Common myeloid progenitor, CD34-positive (primary cell): Measurements from ENCODE around the gene TBX4.

Experiments used
- CTCF ChIA-PET: fragments of 350-600 bp; sonication (Branson Sonifier 250); formaldehyde crosslinking; loops from one replicate; lab custom pipeline; 2021; ENCODE audit warnings: antibody characterized with exemption; lab: Charles Lee
- POLR2A ChIA-PET: fragments of 350-600 bp; sonication (Branson Sonifier 250); formaldehyde crosslinking; loops from one replicate; lab custom pipeline; 2021; ENCODE audit warnings: antibody characterized with exemption; lab: Charles Lee
- DNase-seq, 3 donors: peaks; one replicate each; pipeline versions ENCODE4 v3.0.0 to v3.0.0-alpha.2; 2013
- H3K27ac ChIP-seq, 2 experiments: 1 replicate in 1 of 2; 2 replicates in 1 of 2; pipeline ENCODE4 v1.7.0; 2013; ENCODE audit warnings: inconsistent platforms in 2 of 2, low read length in 2 of 2, mild to moderate bottlenecking in 2 of 2, low read depth in 1 of 2, moderate library complexity in 1 of 2; ENCODE audit not compliant: severe bottlenecking in 2 of 2, insufficient read depth in 1 of 2, poor library complexity in 1 of 2
- H3K27me3 ChIP-seq, 5 experiments: replicated peaks in 2 of 5; 1 replicate in 3 of 5; 2 replicates in 2 of 5; pipeline versions ENCODE4 v1.6.1 to v1.7.0; 2013; ENCODE audit warnings: low read length in 4 of 5, mild to moderate bottlenecking in 2 of 5, moderate library complexity in 2 of 5, inconsistent platforms in 1 of 5; ENCODE audit not compliant: insufficient read depth in 5 of 5, control insufficient read depth in 4 of 5
- H3K36me3 ChIP-seq, 4 experiments: 1 replicate in 2 of 4; 2 replicates in 2 of 4; pipeline versions ENCODE4 v1.6.1 to v1.7.0; 2013; ENCODE audit warnings: low read length in 3 of 4, control low read depth in 1 of 4, mild to moderate bottlenecking in 1 of 4; ENCODE audit not compliant: control insufficient read depth in 4 of 4, insufficient read depth in 4 of 4
- H3K4me1 ChIP-seq, 4 experiments: 1 replicate in 3 of 4; 2 replicates in 1 of 4; pipeline versions ENCODE4 v1.6.1 to v1.7.1; 2013; ENCODE audit warnings: low read length in 3 of 4, mild to moderate bottlenecking in 3 of 4, control low read depth in 1 of 4, inconsistent platforms in 1 of 4, moderate library complexity in 1 of 4; ENCODE audit not compliant: control insufficient read depth in 4 of 4, insufficient read depth in 4 of 4; ENCODE audit errors: control extremely low read depth in 1 of 4
- H3K4me3 ChIP-seq, 7 experiments: 1 replicate in 4 of 7; 2 replicates in 3 of 7; pipeline versions ENCODE4 v1.5.1 to v1.7.0; 2013; ENCODE audit warnings: mild to moderate bottlenecking in 7 of 7, low read length in 6 of 7, moderate library complexity in 6 of 7, inconsistent platforms in 2 of 7, low read depth in 2 of 7, control low read depth in 1 of 7; ENCODE audit not compliant: insufficient read depth in 4 of 7, control insufficient read depth in 1 of 7; ENCODE audit errors: extremely low read depth in 1 of 7
- H3K9me3 ChIP-seq, 5 experiments: 1 replicate in 4 of 5; 2 replicates in 1 of 5; pipeline versions ENCODE4 v1.6.1 to v1.7.1; 2013; ENCODE audit warnings: low read length in 4 of 5, mild to moderate bottlenecking in 2 of 5, inconsistent platforms in 1 of 5, low read depth in 1 of 5, moderate library complexity in 1 of 5; ENCODE audit not compliant: control insufficient read depth in 4 of 5, insufficient read depth in 2 of 5; ENCODE audit errors: control extremely low read depth in 1 of 5
- WGBS: methylation state at CpG from one replicate; pipeline ENCODE4 v1.1.5; 2013; ENCODE audit not compliant: insufficient coverage; 5-methylcytosine and 5-hydroxymethylcytosine counted together

Gene TBX4

DNA sequence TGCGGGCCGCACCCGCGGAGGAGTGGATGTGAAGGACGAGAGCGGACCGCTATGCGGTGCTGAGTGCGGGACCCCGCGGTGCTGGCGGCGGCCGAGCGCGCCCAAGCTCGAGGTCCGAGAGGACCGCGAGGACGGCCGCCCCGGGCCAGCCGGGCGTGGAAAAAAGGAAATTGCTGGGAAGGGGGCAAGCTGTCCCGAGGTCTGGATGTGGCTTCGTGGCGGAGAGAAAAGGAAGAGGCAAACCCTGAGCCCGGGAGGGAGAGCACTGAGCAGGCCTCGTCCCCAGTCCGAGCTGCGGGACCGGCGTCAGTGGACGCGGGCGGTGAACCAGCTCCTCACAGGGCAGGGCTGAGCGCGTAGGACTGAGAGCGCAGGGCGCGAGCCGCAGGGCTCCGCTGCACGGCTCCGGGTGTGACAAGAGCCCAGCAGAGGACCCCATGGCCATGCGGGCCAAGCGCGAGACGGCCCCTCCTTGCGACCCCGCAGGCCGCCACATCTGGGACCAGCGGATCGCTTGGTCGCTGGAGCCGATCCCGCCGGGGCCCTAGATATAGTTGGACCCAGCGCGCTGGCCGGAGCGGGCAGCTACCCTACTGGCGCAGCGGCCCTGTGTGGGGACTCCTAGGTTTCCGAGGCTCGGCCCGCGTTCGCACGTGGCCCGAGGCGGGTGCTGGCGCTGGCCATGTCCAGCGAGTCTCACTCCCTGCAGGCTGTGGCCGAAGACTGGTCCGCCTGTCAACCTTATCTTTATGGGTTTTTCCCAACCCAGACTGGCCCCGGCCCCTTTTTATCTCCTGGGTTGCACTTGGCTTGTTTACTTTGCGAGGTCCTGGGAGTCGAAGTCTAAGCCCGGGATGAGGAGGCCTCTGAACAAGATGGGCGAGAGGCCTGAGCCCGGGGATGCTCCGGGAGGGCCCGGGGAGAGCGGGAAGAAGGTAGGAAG lies 2.4 kb downstream of the TBX4 start:
- Histone ChIP-seq H3K4me3 (no peak overlapping the region), H3K4me1 (peaks cover 0 to 44% (median 23%) of the 10 kb centered on the region in 4 experiments), H3K27me3 (peaks cover 17 to 99% (median 71%) of the 10 kb centered on the region in 5 experiments), H3K9me3 (peaks cover 0 to 2% (median 0%) of the 10 kb centered on the region in 5 experiments), H3K36me3 (no peaks in the 10 kb centered on the region), H3K27ac (no peak overlapping the region)
- POLR2A ChIA-PET, result no interaction called here
- CTCF ChIA-PET, result interaction anchor here (1.0 to 1.3 kb wide), 2 partner anchors 10 to 52 kb away, joined by 3 to 4 read pairs; no protein-coding TSS in a partner anchor
- no peak for DNase-seq
- 8% methylated on average over 75 of the region's 86 CpGs for WGBS

DNA sequence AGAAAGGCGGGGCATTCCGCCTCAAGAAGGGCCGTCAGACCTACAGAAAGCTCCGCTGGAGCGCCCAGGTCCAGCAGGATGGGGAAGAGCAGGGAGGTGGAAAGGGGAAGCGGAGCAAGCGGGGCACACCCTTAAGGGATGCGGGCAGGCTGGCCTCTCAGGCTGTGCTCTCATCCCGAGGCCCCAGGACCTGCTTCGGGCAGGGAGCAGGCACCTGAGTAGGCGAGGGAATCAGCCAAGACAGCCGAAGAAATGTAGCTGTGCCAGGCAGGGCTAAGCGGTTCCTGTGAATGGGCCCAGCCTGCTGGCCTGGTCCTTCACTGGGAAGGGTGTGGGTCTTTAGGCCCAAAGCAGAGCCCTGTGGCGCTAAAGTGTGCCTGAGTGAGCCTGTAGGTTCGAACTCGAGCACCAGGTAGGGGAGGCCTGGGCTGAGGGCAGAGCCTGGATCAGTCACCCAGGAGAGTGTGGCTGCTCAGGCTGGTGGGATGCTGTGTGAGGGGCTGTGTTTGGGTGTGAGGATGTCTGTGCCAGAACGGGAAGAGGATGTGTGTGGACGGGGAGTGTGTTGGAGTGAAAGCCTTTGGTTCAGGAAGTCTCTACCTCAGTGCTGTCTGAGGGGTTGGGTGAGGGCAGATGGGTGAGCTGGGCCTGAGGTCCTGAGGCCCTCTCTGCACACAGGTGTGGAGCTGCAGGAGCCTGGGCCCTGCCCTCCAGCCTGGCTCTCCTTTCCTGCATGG lies 3.3 kb downstream of the TBX4 start:
- H3K36me3 ChIP-seq, result no peaks in the 10 kb centered on the region
- no peak overlapping the region for H3K4me3 ChIP-seq
- CTCF ChIA-PET, result interaction anchor here (1.3 kb wide), 1 partner anchor 11 kb away, joined by 3 read pairs; no protein-coding TSS in a partner anchor
- no peak for DNase-seq
- H3K27ac ChIP-seq, result no peak overlapping the region
- H3K27me3 ChIP-seq, result peaks cover 17 to 99% (median 72%) of the 10 kb centered on the region in 5 experiments
- peaks cover 0 to 2% (median 0%) of the 10 kb centered on the region in 5 experiments for H3K9me3 ChIP-seq
- POLR2A ChIA-PET, result no interaction called here
- 19% methylated on average over 18 of the region's 18 CpGs for WGBS
- H3K4me1 ChIP-seq, result peaks cover 0 to 44% (median 23%) of the 10 kb centered on the region in 4 experiments

DNA sequence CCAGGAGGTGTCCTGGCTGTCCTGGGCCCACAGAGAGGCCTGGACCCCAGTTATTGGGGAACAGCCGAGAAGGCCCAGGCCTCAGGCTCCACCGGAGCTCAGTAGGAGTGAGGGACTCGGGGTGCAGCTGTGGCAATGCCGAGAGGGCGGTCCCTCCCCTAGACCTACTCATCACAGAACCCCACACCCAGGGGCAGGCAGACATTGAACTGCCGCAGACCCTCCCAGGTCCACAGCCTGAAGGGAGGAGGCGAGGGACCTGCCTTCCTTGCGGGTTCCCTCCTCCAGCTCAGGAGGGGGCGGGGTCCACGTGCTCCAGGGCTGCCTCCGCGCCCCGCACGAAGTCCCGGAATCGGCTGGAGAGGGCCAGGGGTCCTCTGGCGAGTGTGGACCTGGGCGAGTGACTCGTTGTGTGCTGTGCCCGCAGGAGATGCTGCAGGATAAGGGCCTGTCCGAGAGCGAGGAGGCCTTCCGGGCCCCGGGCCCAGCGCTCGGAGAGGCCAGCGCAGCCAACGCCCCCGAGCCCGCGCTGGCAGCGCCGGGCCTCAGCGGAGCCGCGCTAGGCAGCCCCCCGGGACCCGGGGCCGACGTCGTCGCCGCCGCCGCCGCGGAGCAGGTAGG lies 3.9 kb downstream of the TBX4 start:
- peaks cover 0 to 3% (median 0%) of the 10 kb centered on the region in 5 experiments for H3K9me3 ChIP-seq
- CTCF ChIA-PET, result no interaction called here
- DNase-seq, result no peak
- POLR2A ChIA-PET, result no interaction called here
- no peak overlapping the region for H3K27ac ChIP-seq
- H3K4me3 ChIP-seq, result no peak overlapping the region
- H3K27me3 ChIP-seq, result peaks cover 20 to 99% (median 71%) of the 10 kb centered on the region in 5 experiments
- 12% methylated on average over 40 of the region's 47 CpGs for whole genome bisulfite sequencing
- no peaks in the 10 kb centered on the region for H3K36me3 ChIP-seq
- H3K4me1 ChIP-seq, result peaks cover 2 to 44% (median 23%) of the 10 kb centered on the region in 4 experiments

- peaks cover 20 to 99% (median 73%) of the 10 kb centered on the region in 5 experiments for H3K27me3 ChIP-seq
- H3K9me3 ChIP-seq, result peaks cover 0 to 4% (median 0%) of the 10 kb centered on the region in 5 experiments
- POLR2A ChIA-PET, result no interaction called here
- CTCF ChIA-PET, result interaction anchor here (1.0 kb wide), 1 partner anchor 45 kb away, joined by 3 read pairs; no protein-coding TSS in a partner anchor
- peaks cover 2 to 43% (median 22%) of the 10 kb centered on the region in 4 experiments for H3K4me1 ChIP-seq
- 7% methylated on average over 45 of the region's 45 CpGs for WGBS
- H3K36me3 ChIP-seq, result no peaks in the 10 kb centered on the region
- no peak overlapping the region for H3K4me3 ChIP-seq
- H3K27ac ChIP-seq, result no peak overlapping the region
- no peak for DNase-seq
Measured at GRCh38 chr17:61456688-61457225, 4.5 kb downstream of the TBX4 start.

DNA sequence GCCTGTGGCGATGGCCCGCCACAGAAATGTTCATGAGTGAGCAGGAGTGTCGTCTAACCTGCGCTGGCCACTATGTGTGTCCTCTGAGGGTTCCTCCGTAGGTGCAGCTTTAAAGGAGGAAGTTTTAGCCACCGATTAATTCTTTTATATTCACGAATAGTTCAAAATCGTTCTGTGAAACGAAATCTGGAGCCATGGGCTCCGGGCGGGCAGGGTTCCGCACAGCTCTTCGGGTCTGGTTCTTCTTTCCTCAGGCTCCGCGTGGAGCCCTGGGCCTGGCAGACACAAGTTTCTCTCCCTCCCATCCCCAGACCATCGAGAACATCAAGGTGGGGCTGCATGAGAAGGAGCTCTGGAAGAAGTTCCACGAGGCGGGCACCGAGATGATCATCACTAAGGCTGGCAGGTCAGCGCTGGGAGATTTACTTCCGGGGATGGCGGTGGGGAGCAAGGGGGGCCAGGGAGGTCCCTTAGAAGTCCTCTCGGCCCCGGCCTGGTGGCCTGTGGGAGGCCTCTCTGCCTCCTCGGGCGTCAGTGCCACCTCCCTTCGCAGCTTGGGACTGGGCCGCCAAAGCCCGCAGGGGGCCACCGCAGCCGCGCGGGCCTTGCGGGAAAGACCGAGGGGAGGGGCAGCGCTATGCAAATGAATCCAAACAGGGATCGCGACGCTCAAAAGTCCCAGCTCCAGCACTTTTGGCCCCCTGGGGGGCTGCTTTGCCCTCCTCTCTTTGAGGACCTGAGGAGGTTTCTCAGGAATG lies 5.2 kb downstream of the TBX4 start:
- WGBS, result 5% methylated on average over 28 of the region's 39 CpGs
- no peak for DNase-seq
- Histone ChIP-seq H3K27ac (no peak overlapping the region), H3K4me1 (peaks cover 2 to 42% (median 19%) of the 10 kb centered on the region in 4 experiments), H3K4me3 (no peak overlapping the region), H3K27me3 (peaks cover 20 to 100% (median 74%) of the 10 kb centered on the region in 5 experiments), H3K36me3 (no peaks in the 10 kb centered on the region), H3K9me3 (peaks cover 0 to 4% (median 0%) of the 10 kb centered on the region in 5 experiments)
- ChIA-PET CTCF (interaction anchor here (1.0 kb wide), 1 partner anchor 45 kb away, joined by 3 read pairs; no protein-coding TSS in a partner anchor), POLR2A (interaction anchor here (0.6 kb wide), 1 partner anchor 122 kb away, joined by 3 read pairs; no protein-coding TSS in a partner anchor)

GRCh38 chr17:61458000-61458399 lies 5.8 kb downstream of the TBX4 start:
- no peak overlapping the region for H3K27ac ChIP-seq
- H3K36me3 ChIP-seq, result no peaks in the 10 kb centered on the region
- H3K4me1 ChIP-seq, result peaks cover 2 to 43% (median 18%) of the 10 kb centered on the region in 4 experiments
- DNase-seq, result no peak
- WGBS, result 9% methylated on average over 7 of the region's 14 CpGs
- H3K9me3 ChIP-seq, result peaks cover 0 to 4% (median 0%) of the 10 kb centered on the region in 5 experiments
- CTCF ChIA-PET, result interaction anchor here (1.2 kb wide), 1 partner anchor 125 kb away, joined by 3 read pairs; no protein-coding TSS in a partner anchor
- H3K4me3 ChIP-seq, result no peak overlapping the region
- H3K27me3 ChIP-seq, result peaks cover 17 to 100% (median 73%) of the 10 kb centered on the region in 5 experiments
- POLR2A ChIA-PET, result no interaction called here
